Measurements from ENCODE around the gene CACNA1H. TPM values are rescaled to one million over a fixed set of nuclear protein-coding genes. Genes with fewer than 3 reads are reported as not detected.
A peak's percentile ranks its signal among the peaks of the same experiment; 100 is the strongest.

CACNA1H gene
- polyA plus RNA-seq, 1 experiment = 1.5 TPM

DNA sequence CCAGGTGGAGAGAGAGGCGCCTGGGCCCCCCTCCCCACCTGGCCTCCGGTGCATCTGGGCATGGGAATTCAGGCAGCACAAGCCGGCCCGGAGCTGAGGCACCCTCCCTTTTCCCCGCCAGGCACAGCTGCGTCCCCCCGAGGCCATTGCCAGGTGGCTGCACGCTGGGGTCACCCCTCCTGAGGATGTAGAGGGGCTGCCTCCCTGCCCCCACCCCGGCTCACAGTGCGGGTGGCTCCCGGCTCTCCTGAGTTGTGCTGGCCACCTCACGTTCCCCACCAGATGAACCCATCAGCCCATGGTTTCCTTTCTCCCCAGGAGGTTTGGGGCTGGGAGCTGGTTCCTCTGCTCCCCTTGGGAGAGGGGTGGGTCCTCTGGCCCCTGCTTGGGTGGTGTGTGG, 12.6 kb downstream of the CACNA1H start:
- CTCF ChIA-PET = no interaction called here
- no peak for DNase-seq (ENCODE audit: low read depth, low spot score)
- Histone ChIP-seq H3K27me3 (ENCODE audit: control insufficient read depth, insufficient read depth, low read length) (peaks cover 14% of the 10 kb centered on the region), H3K27ac (ENCODE audit: low read depth, low read length) (no peak overlapping the region), H3K9me3 (ENCODE audit: control insufficient read depth, insufficient read depth, low read length) (peaks cover 8% of the 10 kb centered on the region), H3K4me3 (ENCODE audit: low read depth, low read length) (no peak overlapping the region)
- POLR2A ChIA-PET = no interaction called here
- TF ChIP-seq, protein P1, sequence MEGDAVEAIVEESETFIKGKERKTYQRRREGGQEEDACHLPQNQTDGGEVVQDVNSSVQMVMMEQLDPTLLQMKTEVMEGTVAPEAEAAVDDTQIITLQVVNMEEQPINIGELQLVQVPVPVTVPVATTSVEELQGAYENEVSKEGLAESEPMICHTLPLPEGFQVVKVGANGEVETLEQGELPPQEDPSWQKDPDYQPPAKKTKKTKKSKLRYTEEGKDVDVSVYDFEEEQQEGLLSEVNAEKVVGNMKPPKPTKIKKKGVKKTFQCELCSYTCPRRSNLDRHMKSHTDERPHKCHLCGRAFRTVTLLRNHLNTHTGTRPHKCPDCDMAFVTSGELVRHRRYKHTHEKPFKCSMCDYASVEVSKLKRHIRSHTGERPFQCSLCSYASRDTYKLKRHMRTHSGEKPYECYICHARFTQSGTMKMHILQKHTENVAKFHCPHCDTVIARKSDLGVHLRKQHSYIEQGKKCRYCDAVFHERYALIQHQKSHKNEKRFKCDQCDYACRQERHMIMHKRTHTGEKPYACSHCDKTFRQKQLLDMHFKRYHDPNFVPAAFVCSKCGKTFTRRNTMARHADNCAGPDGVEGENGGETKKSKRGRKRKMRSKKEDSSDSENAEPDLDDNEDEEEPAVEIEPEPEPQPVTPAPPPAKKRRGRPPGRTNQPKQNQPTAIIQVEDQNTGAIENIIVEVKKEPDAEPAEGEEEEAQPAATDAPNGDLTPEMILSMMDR (IDR thresholded peaks at IDR 0.05; ENCODE audit: low read depth, low read length) = no peak

DNA sequence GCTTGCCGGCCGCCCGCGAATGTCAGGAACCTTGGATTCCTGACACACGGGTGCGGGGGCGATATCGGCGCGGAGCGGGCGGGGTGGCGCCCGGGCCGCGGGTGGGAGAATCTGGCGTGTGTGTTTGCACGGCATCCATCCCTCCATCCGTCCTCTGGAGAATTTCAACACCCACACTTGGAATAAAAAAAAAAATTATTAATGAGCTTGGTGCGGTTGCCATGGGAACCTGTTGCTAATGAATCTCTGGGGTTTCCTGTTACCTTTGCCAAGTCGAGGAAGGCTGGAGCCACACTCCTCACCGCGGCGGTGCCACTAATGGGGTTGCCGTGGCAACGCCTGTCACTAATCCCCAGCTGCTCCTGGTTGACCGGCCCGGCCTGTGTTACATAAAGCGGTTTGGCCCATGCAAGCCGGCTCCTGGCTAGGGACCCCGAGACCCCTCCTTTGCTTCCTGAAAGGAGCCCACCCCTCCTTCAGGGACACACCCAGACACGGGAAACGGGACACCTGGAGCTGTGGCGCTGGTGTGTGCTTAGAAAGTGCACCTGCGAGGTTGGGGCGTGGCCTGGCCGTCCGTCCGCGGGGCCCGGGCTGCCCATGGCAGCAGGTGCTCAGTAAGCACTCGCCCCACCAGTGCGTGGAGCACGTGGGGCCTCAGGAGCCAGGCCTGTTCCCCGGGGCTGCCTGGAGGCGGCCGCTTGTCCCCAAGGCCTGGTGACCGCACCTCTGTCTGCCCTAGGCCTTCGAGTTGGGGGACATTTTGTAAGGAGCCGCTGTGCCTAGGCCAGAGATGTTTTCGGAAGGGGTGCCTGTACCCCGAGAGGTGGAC, 14.6 kb downstream of the CACNA1H start:
- ChIA-PET CTCF (no interaction called here), POLR2A (no interaction called here)
- no peak for DNase-seq (ENCODE audit: low read depth, low spot score)

DNA sequence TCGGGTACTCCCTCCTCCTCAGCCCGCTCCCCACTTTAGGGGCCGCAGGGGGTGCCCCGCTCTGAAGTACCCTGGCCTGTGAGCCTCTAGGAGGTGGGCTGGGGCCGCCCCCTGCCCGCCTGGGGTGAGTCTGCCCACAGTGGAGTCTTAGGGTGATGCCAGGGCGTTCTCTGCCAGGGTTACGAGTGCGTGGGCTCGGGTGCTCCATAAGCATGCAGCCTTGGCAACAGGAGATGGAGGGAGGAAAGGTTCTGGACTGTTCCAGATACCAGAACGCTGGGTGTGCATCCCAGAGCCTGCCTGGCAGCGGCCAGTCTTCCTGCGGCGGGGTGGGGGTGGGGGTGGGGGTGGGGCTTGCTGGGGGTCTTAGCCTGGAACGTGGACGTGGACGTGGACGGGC, 15.9 kb downstream of the CACNA1H start:
- ChIA-PET POLR2A (no interaction called here), CTCF (no interaction called here)
- peaks cover 2% of the 10 kb centered on the region for H3K27me3 ChIP-seq (ENCODE audit: control insufficient read depth, insufficient read depth, low read length)

More for the DNA sequence above, 14.6 kb downstream of the CACNA1H start:
- Histone ChIP-seq H3K4me3 (ENCODE audit: low read depth, low read length) (no peak overlapping the region), H3K27ac (ENCODE audit: low read depth, low read length) (no peak overlapping the region), H3K27me3 (ENCODE audit: control insufficient read depth, insufficient read depth, low read length) (peaks cover 2% of the 10 kb centered on the region), H3K9me3 (ENCODE audit: control insufficient read depth, insufficient read depth, low read length) (peaks cover 8% of the 10 kb centered on the region)
- TF ChIP-seq, protein P1 (IDR thresholded peaks at IDR 0.05; ENCODE audit: low read depth, low read length) = no peak

DNA sequence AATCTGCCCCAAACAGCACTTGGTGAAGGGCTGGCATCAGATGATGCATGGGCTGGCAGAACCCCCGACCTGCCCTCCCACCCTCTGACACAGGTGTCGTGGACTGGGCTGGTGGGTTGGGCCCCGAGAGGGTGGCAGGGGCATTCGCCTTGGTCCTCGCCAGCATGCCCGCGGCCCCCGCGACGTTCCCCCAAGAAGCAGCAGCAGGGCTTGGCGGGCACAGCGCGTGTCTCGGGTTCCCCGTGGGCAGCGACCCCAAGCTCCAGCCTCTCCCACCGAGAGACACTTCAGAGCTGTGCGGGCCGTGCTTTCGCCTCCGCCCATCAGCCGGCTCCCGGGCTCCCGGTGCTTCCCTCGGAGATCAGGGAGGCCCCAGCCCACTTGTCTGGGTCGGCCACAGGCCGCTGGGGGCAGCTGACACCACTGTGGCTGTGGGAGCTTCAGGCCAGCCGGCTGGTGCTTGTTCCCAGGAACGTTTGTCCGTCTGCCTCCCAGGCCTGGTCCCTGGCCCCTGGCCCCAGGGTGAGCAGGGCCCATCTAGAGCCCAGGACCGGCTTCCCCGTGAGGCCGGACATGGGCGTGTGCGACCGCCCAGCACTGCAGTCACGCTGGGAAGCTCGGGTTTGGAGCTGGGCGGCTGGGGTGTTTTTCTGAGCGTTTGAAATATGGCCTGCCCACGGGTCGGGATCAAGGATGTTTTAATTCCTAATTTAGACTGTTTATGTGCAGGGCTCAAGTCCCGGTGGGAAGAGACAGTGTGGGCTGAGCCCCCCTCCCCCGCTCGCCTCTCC, 16.6 kb downstream of the CACNA1H start:
- H3K9me3 ChIP-seq (ENCODE audit: control insufficient read depth, insufficient read depth, low read length) = peaks cover 8% of the 10 kb centered on the region
- TF ChIP-seq, protein P1 (IDR thresholded peaks at IDR 0.05; ENCODE audit: low read depth, low read length) = no peak
- peak overlapping the region; percentile 11 for H3K27ac ChIP-seq (ENCODE audit: low read depth, low read length)
- CTCF ChIA-PET = no interaction called here
- no peak for DNase-seq (ENCODE audit: low read depth, low spot score)
- H3K4me3 ChIP-seq (ENCODE audit: low read depth, low read length) = no peak overlapping the region
- POLR2A ChIA-PET = no interaction called here
- peaks cover 2% of the 10 kb centered on the region for H3K27me3 ChIP-seq (ENCODE audit: control insufficient read depth, insufficient read depth, low read length)

More for the DNA sequence above, 15.9 kb downstream of the CACNA1H start:
- peaks cover 8% of the 10 kb centered on the region for H3K9me3 ChIP-seq (ENCODE audit: control insufficient read depth, insufficient read depth, low read length)
- TF ChIP-seq, protein P1 (IDR thresholded peaks at IDR 0.05; ENCODE audit: low read depth, low read length) = no peak
- H3K27ac ChIP-seq (ENCODE audit: low read depth, low read length) = no peak overlapping the region
- H3K4me3 ChIP-seq (ENCODE audit: low read depth, low read length) = no peak overlapping the region
- DNase-seq (ENCODE audit: low read depth, low spot score) = no peak

DNA sequence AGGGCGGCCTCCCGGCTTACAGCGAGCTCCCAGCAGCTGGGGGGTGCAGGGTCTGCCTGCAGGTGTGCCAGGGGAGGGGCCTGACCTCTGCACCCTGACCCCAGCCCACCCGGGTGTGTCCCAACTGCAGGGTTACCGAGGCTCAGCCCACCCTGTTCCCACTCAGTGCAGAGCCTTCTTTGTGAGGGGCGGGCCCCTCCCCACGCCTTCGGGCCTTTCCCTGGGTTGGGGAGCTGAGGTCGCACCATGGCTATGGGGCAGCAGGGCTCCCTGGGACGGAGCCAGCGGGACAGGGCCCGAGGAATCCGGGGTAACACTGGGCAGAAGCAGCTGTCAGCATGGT, 17.1 kb downstream of the CACNA1H start:
- POLR2A ChIA-PET = no interaction called here
- peaks cover 2% of the 10 kb centered on the region for H3K27me3 ChIP-seq (ENCODE audit: control insufficient read depth, insufficient read depth, low read length)
- no peak overlapping the region for H3K27ac ChIP-seq (ENCODE audit: low read depth, low read length)
- CTCF ChIA-PET = no interaction called here
- TF ChIP-seq, protein P1 (IDR thresholded peaks at IDR 0.05; ENCODE audit: low read depth, low read length) = no peak
- DNase-seq (ENCODE audit: low read depth, low spot score) = no peak
- H3K9me3 ChIP-seq (ENCODE audit: control insufficient read depth, insufficient read depth, low read length) = peaks cover 8% of the 10 kb centered on the region
- H3K4me3 ChIP-seq (ENCODE audit: low read depth, low read length) = no peak overlapping the region

All from AG04450 (cell line).